Measurements from ENCODE around the gene AKAP4.

DNA sequence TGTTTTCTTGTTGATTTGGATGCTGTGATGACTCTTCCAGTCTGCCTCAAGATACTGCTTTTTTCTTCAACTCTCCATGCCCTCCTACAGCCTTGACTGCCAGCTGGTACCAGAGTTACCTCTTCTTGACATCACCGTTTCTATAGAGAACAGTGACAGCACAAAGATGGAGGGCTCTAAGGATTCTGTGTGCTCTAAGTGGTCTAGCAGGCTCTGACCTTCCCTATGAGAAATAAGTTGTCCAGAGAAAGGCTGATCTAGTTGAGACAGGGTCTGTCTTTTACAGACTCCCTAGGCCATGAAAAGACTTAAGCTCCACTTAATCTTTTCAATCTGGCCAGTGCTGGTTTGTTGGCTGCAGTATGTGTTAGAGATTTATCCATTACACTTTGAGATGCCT, at the start of gene AKAP4:
- TF ChIP-seq, protein P1, sequence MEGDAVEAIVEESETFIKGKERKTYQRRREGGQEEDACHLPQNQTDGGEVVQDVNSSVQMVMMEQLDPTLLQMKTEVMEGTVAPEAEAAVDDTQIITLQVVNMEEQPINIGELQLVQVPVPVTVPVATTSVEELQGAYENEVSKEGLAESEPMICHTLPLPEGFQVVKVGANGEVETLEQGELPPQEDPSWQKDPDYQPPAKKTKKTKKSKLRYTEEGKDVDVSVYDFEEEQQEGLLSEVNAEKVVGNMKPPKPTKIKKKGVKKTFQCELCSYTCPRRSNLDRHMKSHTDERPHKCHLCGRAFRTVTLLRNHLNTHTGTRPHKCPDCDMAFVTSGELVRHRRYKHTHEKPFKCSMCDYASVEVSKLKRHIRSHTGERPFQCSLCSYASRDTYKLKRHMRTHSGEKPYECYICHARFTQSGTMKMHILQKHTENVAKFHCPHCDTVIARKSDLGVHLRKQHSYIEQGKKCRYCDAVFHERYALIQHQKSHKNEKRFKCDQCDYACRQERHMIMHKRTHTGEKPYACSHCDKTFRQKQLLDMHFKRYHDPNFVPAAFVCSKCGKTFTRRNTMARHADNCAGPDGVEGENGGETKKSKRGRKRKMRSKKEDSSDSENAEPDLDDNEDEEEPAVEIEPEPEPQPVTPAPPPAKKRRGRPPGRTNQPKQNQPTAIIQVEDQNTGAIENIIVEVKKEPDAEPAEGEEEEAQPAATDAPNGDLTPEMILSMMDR (IDR thresholded peaks at IDR 0.05), result no peak
- TF ChIP-seq POLR2A (IDR thresholded peaks at IDR 0.05; ENCODE audit: low read length), result no peak
- TF ChIP-seq EHF (CRISPR knock-in tag; IDR thresholded peaks at IDR 0.05), result no peak
- TF ChIP-seq HDAC2 (IDR thresholded peaks at IDR 0.05), result no peak
- TF ChIP-seq BHLHE40 (IDR thresholded peaks at IDR 0.05; ENCODE audit: low read depth, low read length), result no peak
- TF ChIP-seq TP53 (CRISPR knock-in tag; IDR thresholded peaks at IDR 0.05), result no peak
- TF ChIP-seq CEBPB (IDR thresholded peaks at IDR 0.05), result no peak
- no peak for TF ChIP-seq CHD2 (IDR thresholded peaks at IDR 0.05; ENCODE audit: low read length, partially characterized antibody)
- no peak for TF ChIP-seq MAZ (IDR thresholded peaks at IDR 0.05; ENCODE audit: borderline replicate concordance, low read depth, low read length)
